HG02623 (cell line): ENCODE data around the gene C2CD4A.

Experiments
- ATAC-seq: cut with Tn5 transposase; IDR thresholded peaks from one replicate; pipeline ENCODE4 v1.9.1; 2021; ENCODE audit warnings: moderate library complexity; ENCODE audit not compliant: unreplicated experiment

Gene C2CD4A

DNA sequence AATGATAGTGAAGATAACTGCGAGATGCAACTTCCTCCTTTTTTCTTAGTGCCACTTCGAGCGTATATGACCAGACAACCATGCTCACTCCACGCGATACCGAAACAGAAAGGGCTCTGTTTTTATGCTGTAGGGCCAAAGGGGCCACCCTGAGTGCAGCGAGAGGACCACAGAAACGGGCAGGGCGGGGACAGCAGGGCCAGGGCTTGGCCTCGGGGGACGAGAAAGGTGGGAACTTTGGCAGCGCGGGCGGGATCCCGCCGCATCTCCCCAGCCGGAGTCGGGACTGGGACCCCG lies 7.0 kb upstream of the C2CD4A start:
- ATAC-seq: peak; percentile 69

GRCh38 chr15:62060113-62060895 lies 6.5 kb upstream of the C2CD4A start, which contains the start of gene VPS13C:
TSS of gene VPS13C (minus strand) at chr15:62060447. CDS start at chr15:62060374, 73 bp downstream.
- ATAC-seq: peak; percentile 86

DNA sequence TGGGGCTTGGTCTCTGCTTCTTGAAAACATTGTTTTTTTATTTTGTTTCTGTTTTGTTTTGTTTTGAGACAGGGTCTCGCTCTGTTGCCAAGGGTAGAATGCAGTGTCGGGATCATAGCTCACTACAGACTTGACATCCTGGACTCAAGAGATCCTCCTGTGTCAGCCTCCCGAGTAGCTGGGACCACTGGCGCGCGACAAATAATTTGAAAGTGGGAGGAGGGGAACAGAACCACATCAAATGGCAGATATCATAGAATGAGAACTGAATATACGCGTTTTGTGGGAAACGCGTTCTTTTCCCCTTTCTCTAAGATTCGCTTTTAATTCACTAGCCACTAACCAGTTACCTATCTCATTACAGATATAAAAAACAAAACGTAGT lies 5.9 kb upstream of the C2CD4A start:
- ATAC-seq: no peak

DNA sequence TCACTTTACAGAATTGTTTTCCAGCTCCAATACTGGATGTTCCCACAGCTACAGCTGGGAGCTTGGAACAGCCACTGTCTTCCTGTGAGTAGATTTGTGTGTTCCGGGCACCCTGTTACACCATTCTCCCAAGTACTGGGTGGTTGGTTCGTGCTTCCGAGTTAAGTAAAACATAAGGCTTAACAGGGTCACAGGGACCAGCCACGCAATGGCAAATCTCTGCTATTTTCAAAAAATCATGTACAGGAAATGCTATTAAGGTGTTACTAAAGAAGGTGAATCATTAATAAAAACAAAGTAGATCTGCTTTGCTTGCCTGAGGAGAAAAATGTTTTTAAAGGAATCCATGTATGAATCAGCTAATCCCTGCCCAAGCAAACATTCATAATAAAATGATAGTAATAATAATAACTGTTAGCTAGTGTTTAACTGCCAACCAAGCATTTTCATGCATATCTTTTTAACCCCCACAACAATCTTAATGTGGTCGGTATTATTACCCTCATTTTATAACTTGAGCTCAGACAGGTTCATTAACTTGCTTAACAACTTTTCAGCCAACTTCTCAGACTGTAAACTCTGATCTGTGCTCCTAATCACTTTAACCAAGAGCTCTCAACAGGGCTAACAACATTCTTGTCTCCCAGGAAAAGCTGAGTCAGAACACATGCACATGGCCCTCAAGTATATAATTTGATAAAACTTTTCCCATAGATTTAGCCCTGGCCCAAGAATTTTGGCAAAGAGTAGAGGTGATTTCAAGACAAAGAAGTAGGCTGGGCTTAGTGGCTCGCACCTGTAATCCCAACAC lies 2.7 kb upstream of the C2CD4A start:
- ATAC-seq: no peak

- peak; percentile 37 for ATAC-seq
Measured at GRCh38 chr15:62067448-62068044, 769 bp downstream of the C2CD4A start.

GRCh38 chr15:62068071-62068809 lies 1.5 kb downstream of the C2CD4A start:
- peak; percentile 38 for ATAC-seq

DNA sequence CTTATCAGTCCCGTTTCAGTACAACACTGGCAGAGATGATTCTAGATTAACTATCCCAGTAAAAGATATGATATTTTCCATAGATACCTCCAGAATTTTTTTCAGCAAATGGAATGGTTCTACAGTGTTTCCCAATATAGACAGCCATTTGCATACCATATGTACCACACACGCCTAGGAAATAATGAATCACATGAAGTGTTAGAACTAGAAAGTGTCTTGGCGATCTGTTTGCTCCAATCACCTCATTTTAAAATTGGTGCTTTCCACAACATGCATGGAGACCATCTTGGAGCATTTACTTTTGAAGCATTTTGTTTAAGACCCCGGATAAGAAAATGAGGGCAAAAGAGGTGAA lies 2.0 kb downstream of the C2CD4A start:
- no peak for ATAC-seq

- ATAC-seq: no peak
Measured at GRCh38 chr15:62069551-62069950, 2.8 kb downstream of the C2CD4A start.

- no peak for ATAC-seq
Measured at GRCh38 chr15:62071711-62072308, 5.0 kb downstream of the C2CD4A start.

DNA sequence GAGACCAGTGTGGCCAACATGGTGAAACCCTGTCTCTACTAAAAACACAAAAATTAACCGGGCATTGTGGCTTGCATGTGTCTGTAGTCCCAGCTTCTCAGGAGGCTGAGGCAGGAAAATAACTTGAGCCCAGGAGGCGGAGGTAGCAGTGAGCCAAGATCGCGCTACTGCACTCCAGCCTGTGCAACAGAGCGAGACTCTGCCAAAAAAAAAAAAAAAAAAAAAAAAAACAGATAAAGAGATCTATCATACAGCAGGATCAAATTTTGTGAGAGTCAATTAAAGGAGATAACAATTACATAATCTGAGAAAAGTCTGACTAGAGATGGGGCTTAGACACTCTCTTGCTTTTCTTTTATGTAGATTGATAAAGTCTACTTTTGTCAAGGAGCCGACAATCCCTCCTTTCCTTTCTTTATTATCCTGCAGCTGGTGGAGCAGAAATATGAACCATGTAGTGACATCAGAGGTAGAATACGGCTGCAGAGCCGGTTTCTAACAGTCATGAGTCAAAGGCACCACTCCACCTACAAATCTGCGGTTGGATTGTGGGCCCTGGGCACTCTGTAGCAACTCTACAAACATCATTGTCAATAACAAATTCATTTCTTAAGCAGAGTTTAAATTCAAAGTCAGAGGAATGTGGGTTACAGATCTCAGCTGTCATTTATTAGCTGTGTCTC lies 9.0 kb downstream of the C2CD4A start:
- ATAC-seq: no peak

DNA sequence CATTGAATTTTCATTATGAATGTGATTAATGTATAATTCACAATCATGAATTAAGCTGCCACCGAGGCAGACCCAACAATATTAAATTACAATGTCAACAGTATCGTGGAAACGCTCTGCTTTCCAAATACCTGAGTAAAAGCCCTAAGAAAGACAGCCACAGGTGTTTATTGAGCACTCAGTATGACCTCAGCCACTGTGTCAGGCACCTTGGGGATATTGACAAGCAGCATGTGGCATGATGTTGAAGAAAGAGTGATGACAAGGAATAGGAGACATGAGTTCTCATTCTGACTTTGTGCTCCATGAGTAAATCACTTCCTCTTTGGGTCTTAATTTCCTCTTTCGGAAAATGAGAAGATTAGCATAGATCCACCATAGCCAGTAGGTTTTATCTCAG lies 12.8 kb downstream of the C2CD4A start:
- no peak for ATAC-seq

GRCh38 chr15:62083194-62084154 lies 16.7 kb downstream of the C2CD4A start:
- no peak for ATAC-seq

DNA sequence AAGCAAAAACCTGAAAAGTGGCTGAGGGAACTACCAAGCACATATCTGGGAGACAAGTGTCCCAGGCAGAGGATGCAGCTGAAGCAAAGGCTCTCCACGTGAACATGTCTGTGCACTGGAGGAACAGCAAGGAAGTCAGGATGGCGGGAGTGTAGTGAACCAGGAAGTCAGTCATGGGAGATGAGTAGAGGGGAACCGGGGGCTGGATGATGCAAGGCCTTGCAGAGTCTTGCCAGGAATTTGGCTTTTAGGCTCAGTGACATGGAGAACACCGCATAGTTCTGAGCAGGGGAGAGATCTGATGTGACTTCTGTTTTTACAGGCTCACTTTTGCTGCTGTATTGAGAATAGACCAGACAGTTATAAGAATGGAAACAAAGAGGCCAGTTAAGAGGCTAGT lies 19.0 kb downstream of the C2CD4A start:
- no peak for ATAC-seq

DNA sequence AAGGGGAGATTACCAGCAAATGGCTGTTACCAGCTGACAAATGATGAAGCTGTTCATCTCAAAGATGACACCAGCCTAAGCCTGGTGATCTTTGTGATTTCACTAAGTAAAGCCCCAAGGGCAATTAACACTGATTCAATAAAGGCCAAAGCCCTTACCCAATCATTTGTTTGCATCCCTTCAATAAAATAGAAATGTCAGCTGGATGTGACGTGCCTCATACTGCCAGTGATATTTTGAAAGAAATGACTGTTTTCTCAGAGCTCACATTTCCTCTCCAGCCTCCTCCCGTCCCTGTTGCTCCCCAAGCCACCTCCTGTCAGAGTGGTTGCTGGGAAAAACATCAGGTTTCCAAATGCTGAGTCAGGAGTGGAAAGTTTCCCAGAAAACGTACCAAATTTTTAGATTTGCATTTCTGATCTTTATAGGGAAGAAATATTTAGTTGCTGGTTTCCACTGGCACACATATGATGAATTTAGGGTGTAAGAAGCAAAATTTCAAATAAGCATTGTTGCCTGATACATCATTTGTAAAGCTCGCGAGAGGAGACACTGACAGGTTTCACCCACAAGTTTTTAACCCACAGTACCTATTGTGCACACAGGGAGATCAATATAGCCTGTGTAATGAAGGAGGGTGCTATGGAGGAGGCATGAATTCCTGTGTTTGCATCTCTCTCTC lies 21.0 kb downstream of the C2CD4A start:
- no peak for ATAC-seq

GRCh38 chr15:62088353-62088693 lies 21.5 kb downstream of the C2CD4A start:
- ATAC-seq: no peak

GRCh38 chr15:62089616-62090015 lies 22.8 kb downstream of the C2CD4A start:
- no peak for ATAC-seq

DNA sequence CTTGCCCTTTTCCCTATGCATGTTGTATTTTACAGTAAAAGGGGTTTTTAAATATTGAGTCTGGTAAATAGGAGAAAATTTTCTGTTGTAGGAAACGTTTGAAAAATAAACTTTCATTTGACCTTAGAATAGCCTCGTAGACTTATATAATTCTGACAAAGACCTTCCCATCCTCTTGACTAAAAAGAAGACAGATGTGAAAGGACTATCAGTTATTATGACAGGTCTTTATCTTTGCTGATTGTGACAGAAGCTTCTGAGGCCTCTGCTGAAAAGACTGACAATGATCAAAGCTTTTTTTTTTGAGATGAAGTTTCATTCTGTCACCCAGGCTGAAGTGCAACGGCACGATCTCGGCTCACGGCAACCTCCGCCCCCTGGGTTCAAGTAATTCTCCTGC lies 24.2 kb downstream of the C2CD4A start:
- no peak for ATAC-seq

DNA sequence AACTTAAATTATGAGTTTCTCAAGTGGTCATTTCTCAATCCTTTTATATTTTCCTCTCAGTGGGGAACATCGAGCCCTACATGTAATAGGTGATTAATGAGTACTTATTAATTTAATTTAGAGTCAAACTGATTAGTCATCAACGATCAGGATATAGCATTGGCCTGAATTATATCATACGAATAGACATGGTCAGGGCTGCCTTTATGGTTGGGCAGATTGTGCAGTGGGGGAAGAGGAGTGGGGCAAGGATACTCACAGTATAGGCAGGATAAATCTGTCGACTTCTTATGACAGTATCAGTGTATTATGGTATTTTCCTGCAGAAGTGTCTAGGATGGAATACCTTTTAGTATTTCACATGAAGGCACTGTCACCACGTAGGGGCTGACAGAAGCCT lies 27.0 kb downstream of the C2CD4A start:
- ATAC-seq: no peak

GRCh38 chr15:62094388-62094787 lies 27.6 kb downstream of the C2CD4A start:
- ATAC-seq: no peak
